Measurements from ENCODE around the gene PPOX.

PPOX gene

GRCh38 chr1:161175771-161176453 lies 9.7 kb downstream of the PPOX start:
- no peak for DNase-seq (ENCODE audit: low read depth in 3 of 3, low spot score in 1 of 3)

GRCh38 chr1:161176468-161177111 lies 10.4 kb downstream of the PPOX start:
- DNase-seq (ENCODE audit: low read depth in 3 of 3, low spot score in 1 of 3) = no peak

DNA sequence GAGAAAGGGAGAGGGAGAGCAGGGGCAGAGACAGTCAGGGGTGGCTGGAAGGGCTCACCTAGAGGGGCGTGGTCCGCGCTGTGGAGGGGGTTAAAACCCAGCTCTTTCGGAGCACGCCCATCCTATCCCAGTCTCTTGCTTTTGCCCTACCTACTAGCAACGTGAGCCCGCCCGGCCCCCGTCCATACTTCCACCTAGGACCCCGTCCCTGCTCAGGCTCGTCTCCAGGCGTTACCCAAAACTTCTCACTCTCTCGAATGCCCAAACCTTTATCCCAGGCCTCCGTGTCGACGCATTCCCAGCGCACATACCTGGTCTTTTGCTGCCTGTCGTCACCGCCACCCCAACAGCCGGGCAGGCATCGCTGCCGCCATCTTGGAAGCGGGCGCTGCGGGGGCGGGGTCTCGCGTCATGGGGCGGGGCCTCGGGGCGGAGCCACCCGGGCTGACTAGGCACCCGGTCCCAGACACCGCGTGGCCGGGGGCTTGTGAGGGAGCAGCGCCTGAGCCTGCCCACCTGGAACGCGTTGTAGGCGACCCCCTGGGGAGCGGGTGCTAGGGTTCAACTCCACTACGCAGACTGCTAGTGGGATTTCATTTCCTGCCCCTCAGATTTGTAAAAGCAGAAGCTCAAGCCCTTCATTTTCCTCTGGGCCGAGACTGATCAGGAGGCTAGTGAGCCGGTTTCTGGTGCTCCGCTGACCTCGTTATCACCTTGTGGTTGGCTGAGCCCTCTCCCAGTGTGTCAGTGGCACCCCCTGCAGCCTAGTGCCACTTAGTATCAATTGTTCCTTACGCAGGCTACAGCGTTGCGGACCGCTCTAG lies 11.1 kb downstream of the PPOX start, which contains the start of gene B4GALT3:
B4GALT3 (minus strand) TSS at position 396 of the 824 bp plus-strand sequence. CDS start 1,447 bp downstream, outside the sequence.
- peak; percentile 73 to 100 (median 91) for DNase-seq (ENCODE audit: low read depth in 3 of 3, low spot score in 1 of 3)

- DNase-seq (ENCODE audit: low read depth in 3 of 3, low spot score in 1 of 3) = no peak
Measured at GRCh38 chr1:161177936-161178244, 11.7 kb downstream of the PPOX start.

DNA sequence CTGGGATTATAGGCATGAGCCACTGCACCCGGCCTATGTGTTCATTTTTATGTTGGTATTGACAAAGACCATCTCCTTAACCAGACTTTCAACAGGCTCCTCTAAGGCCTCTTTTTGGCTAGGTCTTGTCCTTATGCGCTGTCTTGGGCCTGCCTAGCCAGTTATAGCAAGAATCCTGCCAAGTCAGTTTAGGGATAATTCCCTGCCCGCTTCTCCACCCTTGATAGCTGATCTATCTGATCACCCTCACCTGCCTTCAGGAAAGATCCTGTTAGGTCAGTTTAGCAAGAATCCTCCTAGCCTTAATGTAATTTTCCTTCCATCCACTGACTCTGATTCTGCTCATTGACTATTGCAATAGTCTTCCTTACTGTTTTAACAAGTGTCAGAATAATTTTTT lies 13.5 kb downstream of the PPOX start:
- no peak for DNase-seq (ENCODE audit: low read depth in 3 of 3, low spot score in 1 of 3)

- no peak for DNase-seq (ENCODE audit: low read depth in 3 of 3, low spot score in 1 of 3)
Measured at GRCh38 chr1:161180639-161181038, 14.4 kb downstream of the PPOX start.

GRCh38 chr1:161182214-161182613 lies 16.0 kb downstream of the PPOX start:
- DNase-seq (ENCODE audit: low read depth in 3 of 3, low spot score in 1 of 3) = peak; percentile 30 to 46 (median 32)

DNA sequence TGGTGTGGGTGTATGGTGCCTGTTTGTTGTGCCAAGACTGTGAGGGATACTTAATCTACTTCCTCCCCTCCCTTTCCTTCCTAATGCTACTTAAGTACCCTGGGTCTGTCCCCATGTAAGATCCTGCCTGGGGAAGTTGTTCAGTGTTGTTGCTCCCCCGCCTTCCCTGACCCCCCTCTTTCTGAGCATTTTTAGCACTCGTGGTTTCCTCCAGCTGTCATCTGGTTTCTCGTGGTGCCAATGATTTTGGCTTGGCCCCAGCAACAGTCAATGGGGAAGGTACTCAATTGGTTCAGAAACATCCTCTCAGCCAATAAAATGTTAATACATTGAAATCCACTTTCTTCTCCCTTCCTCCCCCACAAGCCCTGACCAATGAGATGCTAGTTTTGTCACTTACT lies 19.1 kb downstream of the PPOX start:
- peak in 2 of 3 donors; percentile 42 to 54 for DNase-seq (ENCODE audit: low read depth in 3 of 3, low spot score in 1 of 3)

- no peak for DNase-seq (ENCODE audit: low read depth in 3 of 3, low spot score in 1 of 3)
Measured at GRCh38 chr1:161185732-161186311, 19.6 kb downstream of the PPOX start.

GRCh38 chr1:161187311-161187710 lies 21.1 kb downstream of the PPOX start:
- DNase-seq (ENCODE audit: low read depth in 3 of 3, low spot score in 1 of 3) = no peak

GRCh38 chr1:161188381-161188780 lies 22.2 kb downstream of the PPOX start:
- DNase-seq (ENCODE audit: low read depth in 3 of 3, low spot score in 1 of 3) = no peak

GRCh38 chr1:161189036-161189435 lies 22.8 kb downstream of the PPOX start:
- DNase-seq (ENCODE audit: low read depth in 3 of 3, low spot score in 1 of 3) = no peak

- DNase-seq (ENCODE audit: low read depth in 3 of 3, low spot score in 1 of 3) = no peak
Measured at GRCh38 chr1:161190962-161191521, 24.8 kb downstream of the PPOX start.

GRCh38 chr1:161191971-161192370 lies 25.7 kb downstream of the PPOX start:
- DNase-seq (ENCODE audit: low read depth in 3 of 3, low spot score in 1 of 3) = no peak

DNA sequence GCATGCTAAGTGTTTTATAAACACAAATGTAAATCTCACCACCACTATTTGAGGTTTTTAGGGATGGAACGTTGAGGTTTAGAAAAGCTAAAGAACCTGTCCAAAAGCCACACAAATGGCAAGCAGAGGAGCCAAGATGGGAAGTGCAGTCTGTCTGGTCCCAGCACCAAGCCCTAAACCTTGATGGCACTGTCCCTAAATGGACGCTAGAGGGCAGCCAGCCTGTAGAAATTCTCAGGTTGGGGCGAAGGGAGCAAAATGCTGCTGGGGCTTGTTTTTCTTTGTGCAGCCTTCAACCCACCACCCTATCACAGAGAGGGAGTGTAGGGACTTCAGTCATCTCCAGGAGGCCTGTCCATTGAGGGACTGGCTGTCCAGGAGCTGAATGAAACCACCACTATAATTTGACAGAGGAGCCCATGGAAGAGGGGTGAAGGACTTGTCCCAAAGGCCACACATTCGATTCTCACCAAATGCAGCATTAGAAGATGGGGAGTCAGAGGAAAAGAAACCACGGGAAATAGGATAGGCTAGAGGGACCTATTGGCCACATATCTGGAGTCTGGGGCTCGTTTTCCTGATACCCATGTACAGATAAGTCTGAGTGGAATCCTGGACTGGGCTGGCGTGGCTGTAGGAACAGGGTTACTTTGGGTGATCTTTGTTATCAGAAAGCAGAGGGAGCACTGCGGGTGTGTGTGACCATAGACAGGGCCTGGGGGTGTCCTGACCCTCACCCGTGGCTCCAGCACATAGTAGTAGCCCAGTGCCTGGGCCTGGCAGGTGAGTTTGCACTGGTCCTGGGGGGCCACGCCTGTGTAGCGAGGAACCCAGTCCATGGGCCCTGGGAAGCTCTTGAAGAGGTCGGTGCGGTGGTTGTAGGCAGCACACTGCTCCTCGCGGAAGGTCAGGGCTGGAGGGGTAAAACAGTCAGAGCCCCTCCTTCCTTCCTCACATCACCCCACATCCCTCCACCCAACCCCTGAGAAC lies 26.5 kb downstream of the PPOX start:
- DNase-seq (ENCODE audit: low read depth in 3 of 3, low spot score in 1 of 3) = peak; percentile 35 to 44 (median 38)

GRCh38 chr1:161193561-161194235 lies 27.5 kb downstream of the PPOX start:
- no peak for DNase-seq (ENCODE audit: low read depth in 3 of 3, low spot score in 1 of 3)

DNA sequence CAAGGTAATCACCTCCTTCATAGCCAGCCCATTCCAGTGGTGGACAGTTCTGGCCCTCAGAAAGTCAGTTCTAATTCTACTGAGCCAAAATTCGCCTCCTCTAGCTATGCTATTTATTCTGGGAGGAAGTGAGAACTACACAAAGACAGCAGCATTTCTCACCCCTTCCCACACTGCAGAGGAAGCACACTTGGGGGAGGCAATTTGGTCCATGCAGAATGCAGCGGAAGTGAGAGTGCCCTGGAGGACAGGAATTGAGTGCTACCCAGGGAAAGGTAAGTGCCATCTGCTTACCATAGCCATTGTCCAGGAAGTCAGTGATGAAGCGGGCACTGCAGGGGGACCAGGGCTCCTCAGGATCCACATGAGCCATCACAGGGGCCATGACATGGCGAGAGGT lies 28.9 kb downstream of the PPOX start:
- no peak for DNase-seq (ENCODE audit: low read depth in 3 of 3, low spot score in 1 of 3)

- no peak for DNase-seq (ENCODE audit: low read depth in 3 of 3, low spot score in 1 of 3)
Measured at GRCh38 chr1:161196111-161196510, 29.9 kb downstream of the PPOX start.
